K562 (cell line): Measurements from ENCODE around the gene TXNDC9. TPM values are rescaled to one million over a fixed set of nuclear protein-coding genes. Genes with fewer than 3 reads are reported as not detected.

Experiments used
- DLX4 ChIP-seq: fragments of 250-450 bp; sonication (Bioruptor Pico); IDR thresholded peaks from 2 replicates; pipeline ENCODE4 v1.6.1; 2021; ENCODE audit warnings: mild to moderate bottlenecking
- FOXM1 ChIP-seq, 2 experiments: fragments of 450-650 bp in 1 of 2; sonication (generic) in 1 of 2; formaldehyde crosslinking in 1 of 2; IDR thresholded peaks; 2 replicates each; pipeline versions ENCODE4 v1.6.1 to v1.9.0; 2017 to 2022; ENCODE audit warnings: low read depth in 2 of 2, mild to moderate bottlenecking in 2 of 2, missing genetic modification reagents in 1 of 2, moderate library complexity in 1 of 2
- GATAD2A ChIP-seq: fragments of 450-650 bp; IDR thresholded peaks from 2 replicates; pipeline ENCODE4 v1.6.1; 2017
- IRF9 ChIP-seq: fragments of 450-650 bp; IDR thresholded peaks from 2 replicates; pipeline ENCODE4 v1.6.1; 2016; ENCODE audit warnings: missing biosample characterization, missing genetic modification characterization
- PRDM10 ChIP-seq: fragments of 450-650 bp; IDR thresholded peaks from 2 replicates; pipeline ENCODE4 v1.6.1; 2018; ENCODE audit not compliant: partially characterized antibody
- SLC30A9 ChIP-seq: fragments of 250-450 bp; sonication (Bioruptor Pico); IDR thresholded peaks from 2 replicates; pipeline ENCODE4 v1.8.0; 2022; ENCODE audit warnings: mild to moderate bottlenecking, moderate library complexity
- SMARCA4 ChIP-seq: fragments of 450-650 bp; IDR thresholded peaks from 2 replicates; pipeline ENCODE4 v1.6.1; 2016
- STAT5B ChIP-seq: fragments of 250-450 bp; sonication (Bioruptor Pico); IDR thresholded peaks from 2 replicates; pipeline ENCODE4 v1.8.0; 2021; ENCODE audit warnings: mild to moderate bottlenecking, inconsistent platforms
- TCFL5 ChIP-seq: fragments of 250-450 bp; sonication (Bioruptor Pico); conservative IDR thresholded peaks from 2 replicates; pipeline ENCODE4 v1.6.1; 2021; ENCODE audit warnings: mild to moderate bottlenecking, moderate library complexity, matching md5 sums
- YY1 ChIP-seq, 3 experiments: IDR thresholded peaks; 2 replicates each; pipeline ENCODE4 v1.6.1; 2011; ENCODE audit warnings: low read length in 2 of 3, mild to moderate bottlenecking in 2 of 3, moderate library complexity in 2 of 3, borderline replicate concordance in 1 of 3, control low read depth in 1 of 3, low read depth in 1 of 3; ENCODE audit not compliant: insufficient read depth in 3 of 3, insufficient replicate concordance in 2 of 3, control insufficient read depth in 1 of 3, insufficient read length in 1 of 3; ENCODE audit errors: extremely low read depth in 1 of 3
- ZNF232 ChIP-seq: sonication (generic); formaldehyde crosslinking; IDR thresholded peaks from 2 replicates; pipeline ENCODE4 v1.8.0; 2022; ENCODE audit warnings: mild to moderate bottlenecking, missing genetic modification reagents
- polyA plus RNA-seq, 8 experiments: library from polyadenylated mRNA; depleted of rRNA in 4 of 8; stranded (reverse) in 5 of 8; unstranded in 3 of 8; fragments of >200 nt; fragmentation: Nextera tagmentation in 2 of 8; fragmentation: Illumina TruSeq in 1 of 8; extraction: Ambion mirVana in 2 of 8; extraction: Trizol in 1 of 8; gene quantifications; 2 replicates each; pipeline versions ENCODE4 v1.2.1 to v1.2.3, GENCODE V29; 2011 to 2014; ENCODE audit warnings: inconsistent platforms in 1 of 8, missing spikeins in 1 of 8
- total RNA-seq, 7 experiments: library from RNA; depleted of rRNA in 6 of 7; stranded (reverse); fragments of >200 nt in 6 of 7; fragmentation: Illumina TruSeq in 2 of 7; extraction: Trizol in 2 of 7; gene quantifications; 2 replicates each; pipeline versions ENCODE4 v1.2.1 to v1.2.3, GENCODE V29; 2011 to 2021; ENCODE audit warnings: low replicate concordance in 1 of 7
- TF ChIP-seq, protein P1 (sequence below): fragments of 250-450 bp; sonication (Bioruptor Pico); IDR thresholded peaks from 2 replicates; pipeline ENCODE4 v1.9.0; 2021; ENCODE audit warnings: mild to moderate bottlenecking, inconsistent platforms
- TF ChIP-seq, protein P2 (sequence below), 3 experiments: fragments of 200-800 bp in 1 of 3; sonication (Bioruptor generic) in 1 of 3; sonication (generic) in 1 of 3; formaldehyde crosslinking in 1 of 3; IDR thresholded peaks; 2 replicates each; pipeline versions ENCODE4 v1.6.1 to v1.8.0; 2016 to 2022; ENCODE audit warnings: mild to moderate bottlenecking in 2 of 3, missing compliant biosample characterization in 2 of 3, missing genetic modification characterization in 2 of 3, missing genetic modification reagents in 1 of 3

TXNDC9 gene
- total and polyA plus RNA-seq, 9 of the 15 experiments (the other 6 are each of a cell fraction or from before 2014, with no cell fraction given) = 37.5 to 211 (median 65.5) TPM

DNA sequence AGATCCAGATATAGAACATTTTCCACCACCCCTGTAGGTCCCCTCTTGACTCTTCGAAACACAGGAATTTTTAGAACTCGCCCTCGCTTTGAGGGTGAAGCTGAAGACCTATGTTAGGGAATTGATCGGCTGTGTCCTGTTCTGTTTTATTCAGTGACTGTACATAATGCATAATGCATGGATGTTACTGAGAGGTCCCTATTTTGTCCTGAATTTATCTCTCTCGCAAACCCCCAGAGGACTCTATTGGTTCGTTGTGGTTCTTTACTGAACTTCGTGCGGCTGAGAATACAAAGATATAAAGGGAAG lies 625 bp upstream of the TXNDC9 start (continued):
- TF ChIP-seq YY1 (IDR thresholded peaks at IDR 0.05; ENCODE audit: borderline replicate concordance in 1 of 3, control insufficient read depth in 1 of 3, extremely low read depth in 1 of 3, insufficient read depth in 3 of 3, insufficient read length in 1 of 3, insufficient replicate concordance in 2 of 3, low read depth in 1 of 3, low read length in 2 of 3) = no peak
- TF ChIP-seq, protein P1, sequence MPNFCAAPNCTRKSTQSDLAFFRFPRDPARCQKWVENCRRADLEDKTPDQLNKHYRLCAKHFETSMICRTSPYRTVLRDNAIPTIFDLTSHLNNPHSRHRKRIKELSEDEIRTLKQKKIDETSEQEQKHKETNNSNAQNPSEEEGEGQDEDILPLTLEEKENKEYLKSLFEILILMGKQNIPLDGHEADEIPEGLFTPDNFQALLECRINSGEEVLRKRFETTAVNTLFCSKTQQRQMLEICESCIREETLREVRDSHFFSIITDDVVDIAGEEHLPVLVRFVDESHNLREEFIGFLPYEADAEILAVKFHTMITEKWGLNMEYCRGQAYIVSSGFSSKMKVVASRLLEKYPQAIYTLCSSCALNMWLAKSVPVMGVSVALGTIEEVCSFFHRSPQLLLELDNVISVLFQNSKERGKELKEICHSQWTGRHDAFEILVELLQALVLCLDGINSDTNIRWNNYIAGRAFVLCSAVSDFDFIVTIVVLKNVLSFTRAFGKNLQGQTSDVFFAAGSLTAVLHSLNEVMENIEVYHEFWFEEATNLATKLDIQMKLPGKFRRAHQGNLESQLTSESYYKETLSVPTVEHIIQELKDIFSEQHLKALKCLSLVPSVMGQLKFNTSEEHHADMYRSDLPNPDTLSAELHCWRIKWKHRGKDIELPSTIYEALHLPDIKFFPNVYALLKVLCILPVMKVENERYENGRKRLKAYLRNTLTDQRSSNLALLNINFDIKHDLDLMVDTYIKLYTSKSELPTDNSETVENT = no peak
- no peak for TF ChIP-seq DLX4 (CRISPR knock-in tag)
- no peak for TF ChIP-seq STAT5B (CRISPR knock-in tag)
- TF ChIP-seq IRF9 (tag) = no peak
- no peak for TF ChIP-seq FOXM1 (IDR thresholded peaks at IDR 0.05; ENCODE audit: low read depth)
- TF ChIP-seq FOXM1 (CRISPR knock-in tag; IDR thresholded peaks at IDR 0.05; ENCODE audit: low read depth) = 0 out of 2 replicates have a peak, but pooled peaks have one; percentile 20
- no peak for TF ChIP-seq TCFL5 (CRISPR knock-in tag)
- TF ChIP-seq SMARCA4 = 0 out of 2 replicates have a peak, but pooled peaks have one; percentile 14
- no peak for TF ChIP-seq ZNF232 (CRISPR knock-in tag)
- no peak for TF ChIP-seq SLC30A9 (CRISPR knock-in tag)
- TF ChIP-seq, protein P2, sequence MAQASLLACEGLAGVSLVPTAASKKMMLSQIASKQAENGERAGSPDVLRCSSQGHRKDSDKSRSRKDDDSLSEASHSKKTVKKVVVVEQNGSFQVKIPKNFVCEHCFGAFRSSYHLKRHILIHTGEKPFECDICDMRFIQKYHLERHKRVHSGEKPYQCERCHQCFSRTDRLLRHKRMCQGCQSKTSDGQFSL (CRISPR knock-in tag; IDR thresholded peaks at IDR 0.05) = no peak
- TF ChIP-seq, protein P2 (tag; IDR thresholded peaks at IDR 0.05) = no peak
- TF ChIP-seq PRDM10 = no peak
- TF ChIP-seq GATAD2A = no peak
